Measurements from ENCODE around the gene CIAO2A. TPM values are rescaled to one million over a fixed set of nuclear protein-coding genes. Genes with fewer than 3 reads are reported as not detected.

CIAO2A gene
- total RNA-seq, 1 donor from 2014 or later, result 66.7 TPM

- DNase-seq (ENCODE audit: missing footprints), result no peak
- no peak for ATAC-seq
- intact Hi-C loops (cut with DNase I), result no loop called here
Observed at GRCh38 chr15:64026591-64026990, 67.0 kb downstream of the CIAO2A start.

DNA sequence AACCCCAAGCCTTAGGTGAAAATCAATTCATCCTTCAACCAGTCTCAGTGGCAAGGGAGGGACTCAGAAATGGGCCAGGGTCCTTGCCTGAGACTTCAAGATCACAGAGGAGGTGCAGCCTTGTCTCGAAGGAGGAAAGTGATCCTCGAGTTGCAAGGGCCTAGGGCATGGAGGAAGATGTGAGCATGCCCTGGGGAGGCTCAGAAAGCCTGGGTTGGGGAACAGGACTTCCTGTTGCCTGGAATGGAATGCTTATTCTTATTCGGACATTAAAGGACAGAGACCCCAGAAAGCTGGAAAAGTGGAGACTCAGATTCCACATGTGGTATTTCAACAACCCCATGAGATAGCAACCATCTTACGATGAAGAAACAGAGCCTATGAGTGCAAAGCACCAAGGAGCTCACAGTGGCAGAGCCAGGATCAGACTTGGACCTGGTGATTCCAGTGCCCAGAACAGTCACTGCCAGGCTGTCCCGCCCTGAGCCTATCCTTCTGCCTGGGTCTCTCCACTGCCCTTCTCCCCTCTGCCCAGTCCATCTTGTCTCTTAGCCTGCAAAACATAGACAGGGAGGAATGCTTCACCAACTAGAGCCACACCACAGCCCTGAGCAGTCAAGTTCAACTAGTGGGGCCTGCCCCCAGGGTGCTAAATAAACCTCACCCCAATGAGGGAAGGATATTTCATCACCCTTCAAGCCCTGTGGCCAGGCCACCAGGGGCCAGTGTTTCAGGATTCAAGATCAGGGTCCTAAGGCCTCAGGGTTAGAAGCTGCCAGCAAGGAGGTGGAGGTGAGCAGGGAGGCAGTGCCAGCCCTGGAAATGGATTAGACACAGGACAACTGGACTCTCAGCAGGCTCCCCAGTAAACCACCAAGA, 69.2 kb downstream of the CIAO2A start:
- no peak for DNase-seq (ENCODE audit: missing footprints)
- intact Hi-C loops (cut with DNase I), result no loop called here
- ATAC-seq, result no peak

GRCh38 chr15:64023220-64023619, 70.4 kb downstream of the CIAO2A start:
- intact Hi-C loops (cut with DNase I), result no loop called here
- DNase-seq (ENCODE audit: missing footprints) (no peak), ATAC-seq (no peak)

DNA sequence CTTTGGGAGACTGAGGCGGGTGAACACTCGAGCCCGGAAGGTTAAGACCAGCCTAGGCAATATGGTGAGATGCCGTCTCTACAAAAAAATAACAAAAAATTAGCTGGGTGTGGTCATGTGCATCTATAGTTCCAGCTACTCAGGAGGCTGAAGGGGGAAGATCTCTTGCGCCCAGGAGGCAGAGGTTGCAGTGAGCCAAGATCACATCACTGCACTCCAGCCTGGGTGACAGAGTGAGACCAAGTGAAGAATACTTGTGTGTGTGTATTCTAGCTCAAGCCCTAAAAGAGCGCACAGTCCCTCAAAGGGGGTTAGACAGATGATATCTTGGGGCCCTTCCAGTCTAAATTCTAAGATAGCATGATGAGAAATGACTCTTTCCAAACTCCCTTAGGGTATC, 71.1 kb downstream of the CIAO2A start:
- ATAC-seq (no peak), DNase-seq (ENCODE audit: missing footprints) (no peak)
- intact Hi-C loops (cut with DNase I), result no loop called here

Other genes with a start within 250 kb of the CIAO2A start
- 47.9 TPM for gene DAPK2, start 47.4 kb downstream of the CIAO2A start, total RNA-seq
- 90.7 TPM for gene SNX1, start 2.1 kb upstream of the CIAO2A start, total RNA-seq
- 7.4 TPM for gene SNX22, start 57.9 kb upstream of the CIAO2A start, total RNA-seq
- 127 TPM for gene PPIB, start 69.2 kb upstream of the CIAO2A start, total RNA-seq